Stimulated activated CD4-positive, alpha-beta T cell treated with anti-CD3 and anti-CD28 coated beads, TNF-alpha, amount 100 ng/mL, for 4 hours (primary cell): ENCODE measurements around the gene SLC18A3.

Experiments used
- DNase-seq, 3 experiments: peaks; one replicate each; pipeline ENCODE4 v3.0.0-alpha.2; 2020; ENCODE audit warnings: low read depth in 3 of 3

SLC18A3 gene

DNA sequence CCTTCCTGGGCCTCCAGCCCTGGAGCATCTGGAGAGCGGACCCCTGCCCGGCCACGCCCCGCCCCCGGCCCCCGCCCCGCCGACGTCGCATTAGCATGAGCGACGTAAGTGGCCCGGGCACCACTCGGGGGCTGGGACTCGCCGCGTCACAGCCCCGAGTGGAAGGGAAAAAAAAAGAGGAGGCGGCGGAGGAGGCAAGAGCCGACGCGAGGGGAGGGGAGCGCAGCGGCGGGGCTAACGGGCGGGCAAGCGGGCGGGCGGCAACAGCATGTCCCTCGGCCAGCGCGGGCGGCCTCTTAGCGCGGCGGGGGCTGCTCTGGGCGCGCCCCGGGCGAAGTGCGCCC is at the start of gene SLC18A3:
SLC18A3 (plus strand) TSS at position 197 of the 344 bp plus-strand sequence. CDS start 431 bp downstream, outside the sequence.
- no peak for DNase-seq

DNA sequence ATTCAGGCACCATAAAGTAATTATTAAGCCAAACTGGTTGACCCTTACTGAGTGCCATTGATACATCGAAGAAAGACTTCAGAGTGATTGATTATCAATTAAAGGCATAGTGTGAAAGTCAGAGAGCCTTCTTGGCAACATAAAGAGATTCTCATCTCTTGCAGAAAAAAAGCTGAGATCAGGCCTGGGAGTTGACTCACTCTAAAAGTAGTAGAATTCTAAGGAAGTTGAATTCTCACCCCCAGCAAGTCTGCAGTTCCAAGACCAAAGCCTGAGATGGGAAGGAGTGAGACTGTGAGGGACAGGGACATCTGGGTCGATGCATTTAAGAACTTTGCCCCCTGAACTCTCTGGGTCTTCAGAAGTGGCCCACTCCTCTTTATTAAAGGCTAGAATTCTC is 49.6 kb upstream of the SLC18A3 start:
- DNase-seq: no peak

DNA sequence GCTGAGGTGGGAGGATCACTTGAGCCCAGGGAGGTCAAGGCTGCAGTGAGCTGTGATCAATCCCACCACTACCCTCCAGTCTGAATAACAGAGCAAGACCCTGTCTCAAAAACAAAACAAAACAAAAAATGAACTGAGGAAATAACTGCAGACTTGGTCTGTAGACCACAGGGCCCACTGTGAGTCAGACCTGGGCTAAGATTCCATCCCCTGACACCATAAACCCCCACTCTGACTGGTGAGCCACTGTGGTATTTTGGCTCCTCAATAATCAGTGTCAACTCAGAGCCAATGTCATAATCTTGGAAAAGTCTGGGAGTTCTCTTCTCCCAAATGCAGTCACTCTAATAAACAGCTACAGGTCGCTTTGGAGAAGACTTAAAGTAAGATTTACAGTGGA is 47.2 kb upstream of the SLC18A3 start:
- no peak for DNase-seq

DNA sequence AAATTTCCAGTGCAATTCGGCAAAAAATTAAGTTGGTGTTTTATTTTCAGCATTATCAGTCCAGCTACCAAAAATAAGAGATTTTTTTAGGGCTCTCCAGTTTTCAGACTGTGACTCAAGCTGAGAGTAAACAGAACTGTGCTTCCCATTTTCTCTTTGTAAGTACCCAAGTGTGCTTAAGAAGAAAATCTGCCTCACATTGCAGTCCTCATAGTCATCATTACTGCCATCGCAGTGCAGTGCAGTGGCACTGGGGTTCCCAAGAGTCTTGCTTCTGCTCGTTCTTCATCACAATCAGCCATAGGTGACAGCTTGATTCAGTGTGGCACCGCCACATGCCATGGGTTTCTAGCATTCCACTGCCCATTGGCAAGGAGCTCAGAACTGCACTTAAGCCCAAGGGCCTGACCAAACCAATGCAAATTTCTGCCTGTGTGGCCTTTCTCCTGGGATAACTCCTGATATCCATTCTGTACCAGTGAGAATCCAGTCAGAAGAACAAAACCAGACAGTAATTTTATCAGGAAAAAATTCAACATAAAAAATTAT is 45.6 kb upstream of the SLC18A3 start:
- DNase-seq: no peak

DNA sequence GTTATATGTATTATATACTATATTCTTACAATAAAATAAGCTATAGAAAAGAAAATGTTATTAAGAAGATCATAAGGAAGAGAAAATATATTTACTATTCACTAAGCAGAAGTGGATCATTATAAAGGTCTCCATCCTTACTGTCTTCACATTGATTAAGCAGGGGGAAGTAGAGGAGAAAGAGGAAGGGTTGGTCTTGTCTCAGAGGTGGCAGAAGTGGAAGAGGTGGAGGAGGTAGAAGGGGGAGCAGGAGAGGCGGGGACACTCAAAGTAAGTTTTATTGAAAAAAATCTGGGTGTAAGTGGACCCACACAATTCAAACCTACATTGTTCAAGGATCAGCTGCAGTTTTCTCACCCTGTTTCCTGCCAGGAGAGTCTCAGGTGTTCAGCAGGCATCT is 42.3 kb upstream of the SLC18A3 start:
- no peak for DNase-seq

DNA sequence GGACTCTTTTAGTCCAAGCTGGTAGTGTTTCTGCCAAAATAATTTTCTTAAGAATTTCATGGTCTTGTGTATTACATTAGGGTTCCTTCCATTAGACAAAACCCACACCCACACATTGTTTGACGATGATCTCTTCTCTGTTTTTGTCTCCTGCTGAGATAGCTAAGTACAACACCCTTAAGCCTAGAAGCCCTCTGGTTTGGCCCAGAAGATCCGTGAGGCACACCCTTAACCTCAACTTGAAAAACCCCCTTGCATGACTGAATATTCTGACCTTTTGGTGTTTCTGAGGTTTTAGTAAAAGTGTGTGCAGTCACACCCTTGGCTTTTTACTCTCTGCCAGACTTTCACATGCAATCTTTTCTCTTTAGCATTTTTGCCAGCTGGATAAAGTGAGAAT is 41.9 kb upstream of the SLC18A3 start:
- no peak for DNase-seq

DNA sequence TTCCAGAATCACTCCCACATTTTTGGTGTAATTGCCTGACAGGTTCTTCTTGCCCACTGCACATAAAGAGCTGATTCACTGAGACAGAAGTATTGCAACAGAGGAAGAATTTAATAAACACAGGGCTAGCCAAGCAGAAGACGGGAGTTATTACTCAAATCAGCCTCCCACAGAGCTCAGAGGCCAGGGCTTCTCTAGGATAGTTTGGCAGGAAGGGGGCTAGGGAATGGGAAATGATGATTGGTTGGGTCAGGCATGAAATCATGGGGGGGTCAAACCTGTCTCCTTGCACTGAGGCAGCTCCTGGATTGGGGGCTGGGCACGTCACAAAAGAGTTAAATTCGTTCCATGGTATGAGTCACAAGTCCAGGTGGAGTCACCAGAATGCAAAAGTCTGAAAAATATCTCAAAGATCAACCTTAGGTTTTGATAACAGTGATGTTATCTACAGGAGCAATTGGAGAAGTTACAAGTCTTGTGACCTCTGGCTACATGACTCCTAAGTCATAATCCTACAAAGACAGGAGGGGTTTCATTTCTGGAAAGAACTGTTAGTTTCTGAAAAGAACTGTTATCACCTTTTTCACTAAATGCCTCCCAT is 41.0 kb upstream of the SLC18A3 start:
- DNase-seq: no peak

DNA sequence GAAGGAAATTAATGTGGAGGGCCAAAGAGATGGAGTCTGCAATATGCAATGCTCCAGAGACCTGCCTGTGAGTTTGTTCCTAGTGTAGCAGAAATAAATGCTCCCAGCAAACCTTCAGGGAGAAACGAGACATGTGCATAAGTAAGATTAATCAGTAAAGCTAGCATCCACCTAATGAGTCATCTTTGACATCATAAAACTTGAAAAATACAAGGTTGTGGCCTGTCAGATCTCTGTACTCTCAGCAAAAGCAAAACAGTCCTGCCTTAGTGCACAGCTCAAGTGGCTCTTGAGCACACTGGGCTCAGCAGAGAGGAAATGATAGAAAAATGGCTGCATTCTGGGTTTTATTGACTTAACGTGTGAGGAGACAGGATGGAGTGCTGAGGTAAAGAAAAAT is 38.7 kb upstream of the SLC18A3 start:
- DNase-seq: no peak

DNA sequence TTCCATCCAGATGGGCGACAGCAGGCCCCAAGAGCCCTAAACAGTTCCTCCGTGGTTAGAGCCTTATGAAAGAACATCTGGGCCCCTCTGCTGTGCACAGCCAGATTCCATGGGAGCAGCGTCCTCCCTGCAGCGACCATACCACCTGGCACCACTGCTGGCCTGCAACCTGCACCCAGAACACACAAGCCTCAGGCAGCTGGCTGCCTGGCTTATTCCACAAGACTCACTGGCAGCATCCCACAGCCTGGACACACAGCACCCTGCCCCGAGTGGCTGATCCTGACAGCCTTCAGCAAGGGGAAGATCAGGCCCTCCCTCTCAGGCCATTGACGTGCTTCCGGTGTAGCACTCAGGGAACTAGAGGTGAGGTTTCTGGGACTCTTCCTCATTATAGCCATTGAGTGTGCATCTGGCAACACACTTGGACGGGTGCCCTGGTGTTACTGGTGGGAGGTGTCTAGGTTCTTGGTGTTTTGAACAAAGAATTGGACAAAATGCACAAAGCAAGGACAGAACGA is 37.5 kb upstream of the SLC18A3 start:
- no peak for DNase-seq

DNA sequence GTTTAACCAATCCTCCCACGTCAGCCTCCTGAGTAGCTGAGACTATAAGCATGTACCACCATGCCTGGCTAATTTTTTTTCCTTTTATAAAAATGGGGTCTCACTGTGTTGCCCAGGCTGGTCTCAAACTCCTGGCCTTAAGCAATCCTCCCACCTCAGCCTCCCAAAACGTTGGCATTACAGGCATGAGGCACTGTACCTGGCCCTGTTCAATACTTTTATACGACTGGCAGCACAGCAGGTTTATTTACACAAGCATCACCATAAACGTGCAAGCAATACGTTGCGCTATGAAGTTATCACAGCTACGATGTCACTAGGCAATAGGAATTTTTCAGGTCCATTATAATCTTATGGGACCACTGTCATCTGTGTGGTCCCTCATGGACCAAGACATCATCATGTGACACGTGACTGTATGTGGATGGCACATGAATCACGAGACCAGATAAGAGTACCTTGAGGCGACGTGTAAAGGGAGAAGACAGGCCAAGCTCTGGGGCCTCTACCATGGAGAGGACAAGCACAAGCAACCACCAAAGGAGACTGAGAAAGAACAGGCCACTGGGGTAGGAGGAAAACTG is 34.5 kb upstream of the SLC18A3 start:
- DNase-seq: no peak

DNA sequence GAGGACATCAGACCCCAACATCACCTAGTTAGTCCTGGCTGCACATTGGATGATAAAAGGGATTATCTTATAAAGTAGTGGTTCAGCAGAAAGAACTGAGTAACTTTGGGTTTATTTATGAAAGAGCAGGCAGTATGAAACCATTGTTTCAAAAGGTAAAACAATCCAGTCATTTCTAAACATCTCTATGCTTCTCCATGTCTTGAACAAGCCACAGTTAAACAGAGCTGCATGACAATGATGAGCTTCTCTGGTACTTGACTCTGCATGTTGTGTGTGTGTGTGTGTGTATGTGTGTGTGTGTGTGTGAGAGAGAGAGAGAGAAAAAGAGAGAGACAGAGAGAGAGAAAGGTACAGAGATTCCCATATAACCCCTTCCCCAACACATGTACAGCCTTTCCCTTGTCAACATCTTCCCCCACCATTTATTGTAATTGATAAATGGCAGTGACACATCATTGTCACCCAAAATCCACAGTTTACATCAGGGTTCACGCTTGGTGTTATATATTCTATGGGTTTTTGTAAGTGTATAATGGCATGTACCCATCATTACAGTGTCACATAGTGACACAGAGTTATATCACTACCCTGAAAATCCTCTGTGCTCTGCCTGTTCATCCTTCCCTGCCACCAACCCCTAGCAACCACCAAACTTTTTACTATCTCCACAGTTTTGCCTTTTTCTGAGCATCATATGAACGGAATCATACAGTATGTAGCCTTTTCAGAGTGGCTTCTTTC is 32.8 kb upstream of the SLC18A3 start:
- DNase-seq: no peak

DNA sequence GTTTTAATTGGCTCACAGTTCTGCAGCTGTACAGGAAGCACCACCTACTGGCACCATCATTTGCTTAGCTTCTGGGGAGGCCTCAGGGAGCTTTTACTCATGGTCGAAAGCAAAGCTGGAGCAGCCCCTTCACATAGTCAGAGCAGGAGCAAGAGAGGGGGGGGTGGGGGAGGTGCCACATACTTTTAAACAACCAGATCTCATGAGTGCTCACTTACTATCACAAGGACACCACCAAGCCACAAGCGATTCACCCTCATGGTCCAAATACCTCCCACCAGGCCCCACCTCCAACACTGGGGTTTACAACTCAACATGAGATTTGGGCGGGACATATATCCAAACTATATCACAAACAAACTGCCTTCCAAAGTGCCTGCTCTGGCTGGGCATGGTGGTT is 31.7 kb upstream of the SLC18A3 start:
- no peak for DNase-seq

DNA sequence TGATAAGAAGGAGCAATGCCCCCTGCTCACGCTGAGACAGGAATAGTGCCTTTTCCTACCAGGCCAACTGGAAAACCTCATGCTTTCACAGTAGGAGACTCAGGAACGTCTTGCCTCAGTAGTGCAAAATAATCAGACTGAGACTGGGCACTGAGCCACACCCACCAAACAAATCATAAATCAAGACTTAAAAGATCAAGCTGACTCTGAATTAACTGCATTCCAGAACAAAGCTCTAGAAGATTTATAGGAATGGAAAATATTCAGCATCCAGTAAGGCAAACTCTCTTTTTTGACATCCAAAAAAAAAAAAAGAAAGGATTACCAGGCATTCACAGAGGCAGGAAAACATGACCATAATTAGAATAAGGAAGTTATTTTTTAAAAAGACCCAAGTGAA is 30.5 kb upstream of the SLC18A3 start:
- no peak for DNase-seq

DNA sequence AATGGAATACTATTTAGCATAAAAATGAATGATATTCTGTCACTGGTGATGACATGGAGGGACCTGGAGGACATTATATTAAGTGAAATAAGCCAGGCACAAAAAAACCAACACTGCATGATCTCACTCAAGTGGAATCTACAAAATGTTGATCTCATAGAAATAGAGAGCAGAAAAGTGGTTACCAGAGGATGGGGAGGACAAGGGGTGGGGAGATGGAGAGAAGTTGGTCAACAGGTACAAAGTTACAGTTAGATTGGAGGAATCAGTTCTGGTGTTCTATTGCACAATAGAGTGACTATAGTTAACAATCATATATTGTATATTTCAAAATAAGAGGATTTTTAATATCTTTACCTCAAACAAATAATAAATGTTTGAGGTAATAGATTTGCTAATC is 24.7 kb upstream of the SLC18A3 start:
- no peak for DNase-seq

DNA sequence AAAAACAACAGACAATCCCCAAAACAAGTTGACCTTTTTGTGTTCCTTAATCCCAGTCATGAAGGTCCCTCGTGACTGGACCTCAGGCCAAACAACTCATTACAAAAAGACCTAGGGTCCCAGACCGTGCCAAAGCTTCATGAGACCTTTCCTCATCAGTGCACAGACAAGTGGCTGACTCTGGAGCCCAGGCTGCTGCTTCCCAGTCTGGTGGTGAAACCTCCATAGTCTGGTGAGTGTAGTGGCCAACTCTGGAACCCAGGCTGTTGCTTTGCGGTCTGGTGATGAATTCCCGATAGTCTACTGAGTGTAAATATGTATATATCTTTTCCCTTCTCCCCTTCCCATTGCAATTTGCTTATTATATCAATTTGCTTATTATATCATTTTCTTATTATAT is 22.1 kb upstream of the SLC18A3 start:
- no peak for DNase-seq

DNA sequence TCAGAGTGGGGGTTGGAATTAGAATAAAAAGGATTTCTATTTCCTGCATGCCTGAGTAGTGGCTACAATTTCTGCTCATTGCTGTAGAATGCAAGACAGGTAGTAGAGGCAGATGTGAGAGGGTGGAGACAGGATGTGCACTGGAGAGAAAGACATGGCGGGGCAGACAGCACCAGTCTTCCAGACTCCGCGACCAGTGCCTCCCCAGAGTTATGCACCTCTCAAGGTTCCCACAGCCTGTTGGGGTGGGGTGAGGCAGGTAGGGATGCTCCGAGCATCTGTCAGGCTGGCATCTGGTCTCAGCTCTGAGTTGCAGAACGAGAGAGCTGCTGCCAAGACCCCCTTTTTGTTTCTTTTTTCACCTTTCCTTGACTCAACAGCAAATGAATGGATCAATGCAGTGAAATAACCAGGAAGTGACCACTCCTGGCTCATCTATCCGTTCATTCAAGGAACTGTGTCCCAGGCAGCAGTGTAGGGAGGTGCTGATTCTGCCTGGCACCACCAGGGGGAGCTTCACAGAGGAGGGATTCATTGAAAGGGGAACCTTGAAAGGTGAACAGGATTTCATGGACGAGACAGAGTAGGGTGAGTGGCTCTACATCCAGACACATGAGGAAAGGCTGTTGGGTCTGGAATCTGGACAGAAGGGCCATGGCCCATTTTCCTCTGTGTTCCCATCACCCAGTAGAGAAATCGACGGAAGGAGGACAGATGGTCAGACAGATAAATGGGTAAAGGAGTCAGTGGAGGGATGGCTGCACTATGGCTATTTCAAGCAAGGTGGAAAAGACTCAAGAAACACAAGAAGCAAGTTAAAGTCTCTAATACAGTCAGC is 17.2 kb upstream of the SLC18A3 start:
- peak; percentile 17 to 23 (median 20) for DNase-seq

DNA sequence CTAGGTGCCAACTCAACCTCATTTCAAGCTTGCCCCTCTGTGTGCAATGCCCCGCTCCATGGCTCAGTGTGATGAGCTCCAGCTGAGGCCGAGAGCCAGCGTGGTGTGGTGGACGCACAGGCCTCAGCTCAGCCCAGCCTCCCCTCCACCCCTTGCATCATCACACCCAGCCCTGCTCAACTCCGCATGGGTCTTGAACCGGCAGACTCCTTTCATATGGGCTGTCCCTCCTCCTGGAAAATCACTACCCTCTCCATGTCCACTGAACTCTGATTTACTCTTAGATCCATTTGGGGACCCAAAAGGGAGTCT is 16.6 kb upstream of the SLC18A3 start:
- no peak for DNase-seq

DNA sequence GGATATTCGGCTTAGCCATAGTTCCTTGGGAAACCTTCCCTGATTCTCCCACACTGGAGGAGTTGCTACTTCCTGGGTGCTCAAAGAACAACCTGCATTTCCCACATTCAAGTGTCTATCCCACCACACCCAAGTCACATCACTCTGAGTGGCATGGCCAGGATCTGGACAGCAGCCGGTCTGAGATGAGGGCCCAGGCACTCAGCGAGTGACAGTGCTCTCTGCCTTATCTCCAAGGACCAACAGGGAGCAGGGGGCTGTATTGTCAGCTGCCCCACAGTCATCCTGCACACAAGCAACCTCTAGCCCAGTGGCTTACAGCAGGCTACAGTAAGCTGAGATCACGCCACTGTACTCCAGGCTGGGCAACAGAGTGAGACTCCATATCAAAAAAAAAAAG is 16.1 kb upstream of the SLC18A3 start:
- no peak for DNase-seq

DNA sequence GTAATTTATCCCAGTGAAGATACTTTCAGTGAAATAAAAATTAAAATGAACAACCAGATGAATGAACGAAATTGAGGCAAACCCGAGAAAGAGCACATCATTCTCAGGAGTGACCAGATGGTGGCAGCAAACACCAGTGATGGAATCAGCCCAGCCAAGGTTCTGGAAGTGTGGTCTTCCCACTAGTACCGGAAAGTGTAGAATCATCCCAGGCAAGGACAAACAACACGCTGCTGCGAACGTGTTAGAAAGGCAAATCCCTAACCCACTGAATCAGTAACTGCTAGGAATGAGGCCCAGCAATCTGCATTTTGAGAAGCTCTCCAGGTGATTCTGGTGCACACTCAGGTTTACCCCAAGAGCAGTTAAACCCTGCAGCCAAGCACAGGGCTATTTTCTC is 15.5 kb upstream of the SLC18A3 start:
- no peak for DNase-seq

DNA sequence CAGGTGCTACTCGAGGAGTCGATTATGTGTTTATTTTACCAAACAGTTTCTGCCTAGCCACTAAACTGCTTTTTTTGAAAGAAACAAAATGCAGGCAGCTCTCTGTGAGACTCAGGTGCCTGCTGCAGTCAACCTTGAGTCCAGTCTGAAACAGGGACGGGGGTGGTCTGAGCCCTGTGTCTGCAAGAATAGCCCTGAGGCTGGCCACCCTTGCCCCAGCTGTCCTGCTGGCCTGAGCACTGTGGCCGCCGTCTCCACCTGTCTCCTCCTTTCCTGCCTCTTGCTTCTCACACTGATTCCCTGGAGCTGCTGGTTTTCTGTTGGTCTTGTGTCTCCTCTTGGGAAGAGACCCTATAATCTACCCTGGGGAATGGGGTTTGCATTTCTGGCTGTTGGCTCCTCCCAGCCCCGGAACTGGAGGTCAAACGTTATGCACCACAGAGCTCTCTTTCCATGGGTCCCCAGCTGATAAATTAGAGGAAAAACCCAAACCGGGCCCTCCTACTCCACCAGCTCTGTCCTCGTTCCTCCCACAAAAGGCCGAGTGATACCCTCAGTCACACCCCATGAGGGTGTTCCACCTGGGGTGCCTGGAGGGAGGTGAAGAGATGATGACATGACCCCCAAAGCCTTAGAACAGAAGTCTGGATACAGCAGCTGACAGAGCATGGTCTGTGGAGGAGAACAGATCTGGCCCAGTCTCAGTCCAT is 15.0 kb upstream of the SLC18A3 start:
- DNase-seq: no peak

DNA sequence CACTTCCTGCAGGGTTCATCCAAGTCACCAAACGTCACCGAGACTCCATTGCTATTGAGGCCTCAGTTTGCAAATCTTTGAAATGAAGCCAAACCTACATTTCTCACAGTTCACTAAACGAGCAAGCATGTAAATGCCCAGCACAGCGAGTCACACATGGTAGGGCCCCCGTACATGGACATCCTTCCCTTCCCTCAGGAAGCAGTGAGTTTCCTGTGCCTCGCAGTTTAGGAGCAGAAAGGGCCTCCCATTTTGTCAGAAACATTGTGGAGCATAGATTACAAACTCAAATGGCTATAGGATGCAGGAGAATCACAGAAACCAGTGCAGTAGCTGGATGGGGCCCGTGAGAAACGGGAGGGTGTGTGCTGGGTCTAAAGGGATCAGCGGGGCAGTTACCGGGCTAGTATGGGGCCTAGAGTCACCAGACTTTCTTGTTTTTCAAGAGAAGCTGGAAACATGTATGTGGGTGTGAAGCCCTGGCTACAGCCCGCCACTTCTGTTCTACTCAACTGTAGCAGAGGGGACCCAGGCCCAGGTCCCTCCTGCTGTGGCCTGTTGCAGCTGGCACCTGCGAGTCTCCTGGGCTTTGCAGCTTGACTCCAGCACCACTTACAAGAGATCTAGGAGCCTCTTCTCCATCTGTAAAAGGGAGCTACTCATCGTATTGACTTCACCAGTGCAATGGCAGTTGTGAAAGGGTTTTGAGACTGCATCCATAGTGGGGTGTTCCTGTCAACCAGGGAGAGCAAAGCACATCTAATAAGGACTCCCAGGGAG is 14.2 kb upstream of the SLC18A3 start:
- no peak for DNase-seq
